Measurements from ENCODE around the gene SNRNP200. TPM values are rescaled to one million over a fixed set of nuclear protein-coding genes. Genes with fewer than 3 reads are reported as not detected.

SNRNP200 gene
- total RNA-seq, 2 experiments from 2014 or later = 79.3 to 216 TPM

GRCh38 chr2:96320326-96320725, 15.0 kb upstream of the SNRNP200 start:
- Histone ChIP-seq H2AFZ (ENCODE audit: low read length) (no peak overlapping the region), H3K9me2 (ENCODE audit: insufficient read depth, low read length) (no peaks in the 10 kb centered on the region), H3K4me3 (ENCODE audit: low read depth, low read length, poor library complexity, severe bottlenecking) (peak overlapping the region; percentile 70), H3K4me2 (ENCODE audit: low read length) (peak overlapping the region; percentile 77), H3K79me2 (ENCODE audit: insufficient read depth, low read depth, low read length) (no peaks in the 10 kb centered on the region), H4K20me1 (ENCODE audit: insufficient read depth, low read length) (no peaks in the 10 kb centered on the region), H3K27ac (ENCODE audit: low read depth, low read length, poor library complexity, severe bottlenecking) (no peak overlapping the region), H3K9me3 (ENCODE audit: low read length) (no peaks in the 10 kb centered on the region), H3K4me1 (ENCODE audit: insufficient read depth, low read length, poor library complexity, severe bottlenecking) (peaks cover 61% of the 10 kb centered on the region), H3K36me3 (ENCODE audit: insufficient read depth, low read length) (no peaks in the 10 kb centered on the region)
- TSS peak; percentile 78 for BruUV-seq (replicated peaks)
- TF ChIP-seq CTCF (conservative IDR thresholded peaks at IDR 0.05; ENCODE audit: low read length) (no peak), EZH2phosphoT487 (IDR thresholded peaks at IDR 0.05; ENCODE audit: borderline replicate concordance, low read depth, low read length) (no peak)
- DNase-seq (ENCODE audit: low spot score) = no peak
- CTCF ChIA-PET (ENCODE audit: unreplicated experiment) = no interaction called here
- intact Hi-C loops (cut with micrococcal nuclease; ENCODE audit: unreplicated experiment) = loop anchor here (5.0 kb wide), 1 partner anchor 113 kb away; the partner anchor contains the start of gene STARD7
- POLR2A ChIA-PET = interaction anchor here (0.7 to 4.7 kb wide), 7 partner anchors 9 to 30 kb away, joined by 3 to 39 read pairs (median 4); partner anchors contain the start of genes NCAPH and SNRNP200

- Histone ChIP-seq H3K9me3 (ENCODE audit: low read length) (no peaks in the 10 kb centered on the region), H3K36me3 (ENCODE audit: insufficient read depth, low read length) (no peaks in the 10 kb centered on the region), H3K27ac (ENCODE audit: low read depth, low read length, poor library complexity, severe bottlenecking) (no peak overlapping the region), H3K9me2 (ENCODE audit: insufficient read depth, low read length) (no peaks in the 10 kb centered on the region), H3K4me1 (ENCODE audit: insufficient read depth, low read length, poor library complexity, severe bottlenecking) (peaks cover 56% of the 10 kb centered on the region), H3K4me3 (ENCODE audit: low read depth, low read length, poor library complexity, severe bottlenecking) (peak overlapping the region; percentile 15), H2AFZ (ENCODE audit: low read length) (no peak overlapping the region), H3K79me2 (ENCODE audit: insufficient read depth, low read depth, low read length) (no peaks in the 10 kb centered on the region), H4K20me1 (ENCODE audit: insufficient read depth, low read length) (no peaks in the 10 kb centered on the region), H3K4me2 (ENCODE audit: low read length) (peak overlapping the region; percentile 77)
- intact Hi-C loops (cut with micrococcal nuclease; ENCODE audit: unreplicated experiment) = no loop called here
- ChIA-PET CTCF (ENCODE audit: unreplicated experiment) (no interaction called here), POLR2A (interaction anchor here (0.9 to 4.7 kb wide), 4 partner anchors 14 to 29 kb away, joined by 3 to 39 read pairs (median 17); partner anchors contain the start of genes NCAPH and SNRNP200)
- BruUV-seq (replicated peaks) = no TSS peak
- DNase-seq (ENCODE audit: low spot score) = no peak
- no peak for TF ChIP-seq CTCF (conservative IDR thresholded peaks at IDR 0.05; ENCODE audit: low read length)
- TF ChIP-seq EZH2phosphoT487 (IDR thresholded peaks at IDR 0.05; ENCODE audit: borderline replicate concordance, low read depth, low read length) = no peak
These were observed 14.1 kb upstream of the SNRNP200 start for GRCh38 chr2:96319396-96319795.

- intact Hi-C loops (cut with micrococcal nuclease; ENCODE audit: unreplicated experiment) = no loop called here
- Histone ChIP-seq H3K27ac (ENCODE audit: low read depth, low read length, poor library complexity, severe bottlenecking) (no peak overlapping the region), H2AFZ (ENCODE audit: low read length) (no peak overlapping the region), H4K20me1 (ENCODE audit: insufficient read depth, low read length) (no peaks in the 10 kb centered on the region), H3K36me3 (ENCODE audit: insufficient read depth, low read length) (no peaks in the 10 kb centered on the region), H3K9me2 (ENCODE audit: insufficient read depth, low read length) (no peaks in the 10 kb centered on the region), H3K4me2 (ENCODE audit: low read length) (peak overlapping the region; percentile 77), H3K9me3 (ENCODE audit: low read length) (no peaks in the 10 kb centered on the region), H3K4me1 (ENCODE audit: insufficient read depth, low read length, poor library complexity, severe bottlenecking) (peaks cover 54% of the 10 kb centered on the region), H3K4me3 (ENCODE audit: low read depth, low read length, poor library complexity, severe bottlenecking) (peak overlapping the region; percentile 15), H3K79me2 (ENCODE audit: insufficient read depth, low read depth, low read length) (no peaks in the 10 kb centered on the region)
- POLR2A ChIA-PET = interaction anchor here (0.6 to 4.7 kb wide), 5 partner anchors 13 to 186 kb away, joined by 3 to 39 read pairs (median 4); partner anchors contain the start of genes NCAPH and SNRNP200
- BruUV-seq (replicated peaks) = no TSS peak
- TF ChIP-seq CTCF (conservative IDR thresholded peaks at IDR 0.05; ENCODE audit: low read length) (no peak), EZH2phosphoT487 (IDR thresholded peaks at IDR 0.05; ENCODE audit: borderline replicate concordance, low read depth, low read length) (no peak)
- CTCF ChIA-PET (ENCODE audit: unreplicated experiment) = no interaction called here
- no peak for DNase-seq (ENCODE audit: low spot score)
These were observed 13.4 kb upstream of the SNRNP200 start for GRCh38 chr2:96318723-96319122.
